GM12878 (cell line): Measurements from ENCODE around the gene SLF2. TPM values are rescaled to one million over a fixed set of nuclear protein-coding genes. Genes with fewer than 3 reads are reported as not detected.

Source experiments
- ATAC-seq: fragments of 200-7000 bp; cut with Tn5 transposase; 3 replicates; pipeline ENCODE4 v1.9.1; 2020; ENCODE audit warnings: mild to moderate bottlenecking, moderate library complexity
- BruUV-seq: library from RNA; stranded (reverse); fragments of 400-500 nt; replicated peaks from 2 replicates; lab custom pipeline; 2021; lab: Mats Ljungman, UMichigan
- CTCF ChIA-PET: fragments of 300-600 bp; sonication (Branson Sonifier 250); formaldehyde crosslinking; extraction: SDS; loops from one replicate; lab custom pipeline; 2021; ENCODE audit warnings: inconsistent platforms; lab: Yijun Ruan, JAX
- POLR2A ChIA-PET: fragments of 350-600 bp; formaldehyde crosslinking; extraction: SDS; loops from one replicate; lab custom pipeline; 2021; ENCODE audit warnings: inconsistent platforms; lab: Charles Lee
- RAD21 ChIA-PET: fragments of 300-600 bp; sonication (Branson Sonifier 250); formaldehyde crosslinking; loops from one replicate; lab custom pipeline; 2023; ENCODE audit warnings: antibody characterized with exemption; ENCODE audit not compliant: unreplicated experiment; lab: Charles Lee
- SMC1A ChIA-PET: fragments of 300-600 bp; sonication (Branson Sonifier 250); formaldehyde crosslinking; loops from one replicate; lab custom pipeline; 2023; ENCODE audit not compliant: unreplicated experiment, uncharacterized antibody; lab: Charles Lee
- DNase-seq: peaks from one replicate; pipeline ENCODE4 v3.0.0-alpha.2; 2011; ENCODE audit warnings: low read depth, low spot score
- FAIRE-seq: peaks from 3 replicates; lab custom pipeline; 2011; peaks lifted over from hg19 to GRCh38; lab: Jason Lieb, UNC
- H2AFZ ChIP-seq: 2 replicates; pipeline ENCODE4 v1.6.0; 2011; ENCODE audit warnings: low read depth, low read length, control low read depth; ENCODE audit not compliant: control insufficient read depth
- H3K27ac ChIP-seq: 2 replicates; pipeline ENCODE4 v1.5.1; 2011; ENCODE audit warnings: control low read depth; ENCODE audit not compliant: control insufficient read depth, insufficient read depth
- H3K27me3 ChIP-seq, 2 experiments: replicated peaks in 1 of 2; 2 replicates each; pipeline versions ENCODE4 v1.6.0 to v1.6.1; 2011; ENCODE audit warnings: low read length in 1 of 2; ENCODE audit not compliant: control insufficient read depth in 2 of 2, insufficient read depth in 2 of 2
- H3K36me3 ChIP-seq, 2 experiments: 2 replicates each; pipeline ENCODE4 v1.5.1; 2011; ENCODE audit warnings: low read length in 1 of 2; ENCODE audit not compliant: control insufficient read depth in 2 of 2, insufficient read depth in 2 of 2
- H3K4me1 ChIP-seq: 2 replicates; pipeline ENCODE4 v1.6.1; 2011; ENCODE audit warnings: mild to moderate bottlenecking, low read length, moderate library complexity, mixed read lengths; ENCODE audit not compliant: control insufficient read depth, insufficient read depth
- H3K4me2 ChIP-seq: 2 replicates; pipeline ENCODE4 v1.6.0; 2011; ENCODE audit warnings: control low read depth; ENCODE audit not compliant: control insufficient read depth, insufficient read depth
- H3K4me3 ChIP-seq: fragments of 200-600 bp; sonication (generic); 2 replicates; pipeline ENCODE4 v1.5.1; 2016
- H3K79me2 ChIP-seq: 2 replicates; pipeline ENCODE4 v1.6.0; 2011; ENCODE audit warnings: low read length; ENCODE audit not compliant: control insufficient read depth, insufficient read depth
- H3K9ac ChIP-seq: 2 replicates; pipeline ENCODE4 v1.8.0; 2011; ENCODE audit warnings: low read length, control low read depth, mixed read lengths; ENCODE audit not compliant: control insufficient read depth, insufficient read depth
- H3K9me3 ChIP-seq: replicated peaks from 3 replicates; pipeline ENCODE4 v1.5.1; 2011; ENCODE audit warnings: mild to moderate bottlenecking, low read length; ENCODE audit not compliant: control insufficient read depth, insufficient read depth
- H4K20me1 ChIP-seq: 2 replicates; pipeline ENCODE4 v1.6.0; 2011; ENCODE audit not compliant: control insufficient read depth, insufficient read depth
- CBFB ChIP-seq: IDR thresholded peaks from 2 replicates; pipeline ENCODE4 v1.6.1; 2016; ENCODE audit warnings: antibody characterized with exemption, low read depth
- GATAD2B ChIP-seq: fragments of 450-650 bp; conservative IDR thresholded peaks from 2 replicates; pipeline ENCODE4 v1.6.1; 2017; ENCODE audit warnings: low read depth, mild to moderate bottlenecking, moderate library complexity
- NR2C1 ChIP-seq: fragments of 450-650 bp; IDR thresholded peaks from 2 replicates; pipeline ENCODE4 v1.6.1; 2017; ENCODE audit warnings: antibody characterized with exemption, mild to moderate bottlenecking, moderate library complexity
- PAX5 ChIP-seq: IDR thresholded peaks from 2 replicates; pipeline ENCODE4 v1.6.1; 2011; ENCODE audit warnings: low read depth, low read length, borderline replicate concordance
- POU2F2 ChIP-seq: IDR thresholded peaks from 3 replicates; pipeline ENCODE4 v1.6.1; 2011; ENCODE audit warnings: low read depth, mild to moderate bottlenecking, low read length, borderline replicate concordance
- RBBP5 ChIP-seq: fragments of 200-600 bp; sonication (generic); conservative IDR thresholded peaks from 2 replicates; pipeline ENCODE4 v1.6.1; 2016
- REST ChIP-seq: IDR thresholded peaks from 2 replicates; pipeline ENCODE4 v1.6.1; 2012; ENCODE audit warnings: mild to moderate bottlenecking, low read depth, low read length
- SRF ChIP-seq, 2 experiments: IDR thresholded peaks; 2 replicates each; pipeline ENCODE4 v1.6.1; 2011; ENCODE audit warnings: low read depth in 2 of 2, low read length in 2 of 2, mild to moderate bottlenecking in 1 of 2, moderate library complexity in 1 of 2
- SUPT20H ChIP-seq: IDR thresholded peaks from 2 replicates; pipeline ENCODE4 v1.6.1; 2011; ENCODE audit warnings: low read depth, mild to moderate bottlenecking, low read length, moderate library complexity, borderline replicate concordance; ENCODE audit not compliant: control insufficient read depth
- SUZ12 ChIP-seq: fragments of 200-600 bp; sonication (generic); IDR thresholded peaks from one replicate; pipeline ENCODE4 v1.6.1; 2018; ENCODE audit warnings: antibody characterized with exemption, mild to moderate bottlenecking; ENCODE audit not compliant: unreplicated experiment
- TAF1 ChIP-seq: IDR thresholded peaks from 2 replicates; pipeline ENCODE4 v1.6.1; 2011; ENCODE audit warnings: mild to moderate bottlenecking, low read depth, low read length, borderline replicate concordance
- WRNIP1 ChIP-seq: IDR thresholded peaks from 2 replicates; pipeline ENCODE4 v1.6.1; 2011; ENCODE audit warnings: low read depth, low read length, improper control_type of control experiment, borderline replicate concordance
- YBX1 ChIP-seq: fragments of 450-650 bp; IDR thresholded peaks from 2 replicates; pipeline ENCODE4 v1.6.1; 2016; ENCODE audit warnings: antibody characterized with exemption
- YY1 ChIP-seq: IDR thresholded peaks from 2 replicates; pipeline ENCODE4 v1.6.1; 2011; ENCODE audit warnings: low read depth, mild to moderate bottlenecking, low read length
- WGBS: methylation state at CpG from one replicate; pipeline ENCODE4 v1.1.6; 2016; ENCODE audit warnings: low lambda C conversion rate; ENCODE audit not compliant: insufficient replicate concordance, insufficient coverage; ENCODE audit errors: missing lambda C conversion rate; 5-methylcytosine and 5-hydroxymethylcytosine counted together
- in situ Hi-C: fragments of 300-500 bp; cut with MboI; formaldehyde crosslinking; loops from 9 replicates; pipeline ENCODE4 v1.14.3; 2018; ENCODE audit warnings: mixed read lengths
- intact Hi-C: fragments of 100-400 bp; cut with micrococcal nuclease; formaldehyde crosslinking; loops from one replicate; pipeline ENCODE4 v1.14.2; 2022; ENCODE audit not compliant: unreplicated experiment
- polyA plus RNA-seq, 11 experiments: library from polyadenylated mRNA; depleted of rRNA in 4 of 11; unstranded in 6 of 11; stranded (reverse) in 5 of 11; fragments of >200 nt; fragmentation: Nextera tagmentation in 4 of 11; fragmentation: Illumina TruSeq in 1 of 11; extraction: Ambion mirVana in 4 of 11; extraction: Trizol in 1 of 11; gene quantifications; 1 replicate in 1 of 11; 2 replicates in 10 of 11; pipeline versions ENCODE4 v1.2.1 to v1.2.3, GENCODE V29; 2011 to 2016; ENCODE audit warnings: inconsistent platforms in 2 of 11, missing spikeins in 2 of 11, low read depth in 1 of 11
- total RNA-seq, 4 experiments: library from RNA; depleted of rRNA in 3 of 4; stranded (reverse); fragments of >200 nt in 3 of 4; fragmentation: Illumina TruSeq in 1 of 4; extraction: Trizol in 1 of 4; gene quantifications; 2 replicates each; pipeline versions ENCODE4 v1.2.1 to v1.2.3, GENCODE V29; 2013 to 2021

SLF2 gene
- total and polyA plus RNA-seq, 10 of the 15 experiments (the other 5 are each of a cell fraction or from before 2014, with no cell fraction given) = 3.0 to 25.2 (median 17.9) TPM

GRCh38 chr10:100980311-100980710, 67.5 kb downstream of the SLF2 start:
- peaks cover 0 to 3% of the 10 kb centered on the region in 2 experiments; a peak in 2 of 4 replicates for H3K36me3 ChIP-seq
- ChIA-PET POLR2A (interaction anchor here (0.5 kb wide), 1 partner anchor 535 kb away, joined by 3 read pairs; no protein-coding TSS in a partner anchor), CTCF (interaction anchor here (1.9 kb wide), 1 partner anchor 34 kb away, joined by 6 read pairs; no protein-coding TSS in a partner anchor), SMC1A (no interaction called here), RAD21 (no interaction called here)
- no peak overlapping the region for H2AFZ ChIP-seq
- no peaks in the 10 kb centered on the region for H3K9me3 ChIP-seq
- in situ Hi-C loops (no loop called here), intact Hi-C loops (no loop called here)
- no peak overlapping the region for H3K9ac ChIP-seq
- no peaks in the 10 kb centered on the region for H4K20me1 ChIP-seq
- no peak for ATAC-seq
- no peak for FAIRE-seq
- H3K4me1 ChIP-seq = 0 out of 2 replicates have a peak, but pooled peaks cover under 1% of the 10 kb centered on the region
- no TSS peak for BruUV-seq
- no peak overlapping the region for H3K27ac ChIP-seq
- DNase-seq = no peak
- H3K79me2 ChIP-seq = no peaks in the 10 kb centered on the region
- no peaks in the 10 kb centered on the region for H3K27me3 ChIP-seq
- TF ChIP-seq CBFB (no peak), SUPT20H (no peak), YBX1 (no peak)
- no peak overlapping the region for H3K4me3 ChIP-seq
- WGBS = 68% methylated on average over 2 of the region's 2 CpGs
- no peak overlapping the region for H3K4me2 ChIP-seq

GRCh38 chr10:100980711-100981110, 67.9 kb downstream of the SLF2 start:
- Histone ChIP-seq H3K79me2 (no peaks in the 10 kb centered on the region), H2AFZ (no peak overlapping the region), H3K9me3 (no peaks in the 10 kb centered on the region)

More at GRCh38 chr10:100980711-100981110, 67.9 kb downstream of the SLF2 start:
- Histone ChIP-seq H3K4me2 (no peak overlapping the region), H3K9ac (no peak overlapping the region), H3K4me1 (peaks cover 4% of the 10 kb centered on the region; the same call in 1 of the 2 replicates), H3K4me3 (no peak overlapping the region), H3K27ac (no peak overlapping the region), H3K36me3 (peaks cover 0 to 3% of the 10 kb centered on the region in 2 experiments; a peak in 2 of 4 replicates), H3K27me3 (no peaks in the 10 kb centered on the region), H4K20me1 (no peaks in the 10 kb centered on the region)
- ATAC-seq = no peak
- BruUV-seq = no TSS peak
- 94% methylated on average over 7 of the region's 7 CpGs for WGBS
- in situ Hi-C loops (no loop called here), intact Hi-C loops (no loop called here)
- ChIA-PET CTCF (interaction anchor here (1.0 to 1.9 kb wide), 4 partner anchors 8 to 34 kb away, joined by 5 to 6 read pairs (median 6); no protein-coding TSS in a partner anchor), POLR2A (no interaction called here), SMC1A (no interaction called here), RAD21 (no interaction called here)
- FAIRE-seq = no peak
- no peak for DNase-seq
- TF ChIP-seq PAX5 (no peak), RBBP5 (no peak), TAF1 (no peak), POU2F2 (no peak), SUZ12 (no peak), REST (no peak), NR2C1 (no peak), YY1 (no peak), GATAD2B (no peak), SRF (IDR thresholded peaks at IDR 0.05; ENCODE audit: low read depth in 2 of 2, low read length in 2 of 2) (no peak), WRNIP1 (no peak)
